HG03108 (cell line): ENCODE data around the gene TARBP1.
"Not testable (repeated sequence)": the region's sequence is repeated elsewhere in the genome, so short reads cannot be mapped to it uniquely, and the experiment has no call there.

Experiments
- ATAC-seq: cut with Tn5 transposase; IDR thresholded peaks from one replicate; pipeline ENCODE4 v1.9.1; 2021; ENCODE audit warnings: moderate library complexity; ENCODE audit not compliant: unreplicated experiment

The TARBP1 gene

DNA sequence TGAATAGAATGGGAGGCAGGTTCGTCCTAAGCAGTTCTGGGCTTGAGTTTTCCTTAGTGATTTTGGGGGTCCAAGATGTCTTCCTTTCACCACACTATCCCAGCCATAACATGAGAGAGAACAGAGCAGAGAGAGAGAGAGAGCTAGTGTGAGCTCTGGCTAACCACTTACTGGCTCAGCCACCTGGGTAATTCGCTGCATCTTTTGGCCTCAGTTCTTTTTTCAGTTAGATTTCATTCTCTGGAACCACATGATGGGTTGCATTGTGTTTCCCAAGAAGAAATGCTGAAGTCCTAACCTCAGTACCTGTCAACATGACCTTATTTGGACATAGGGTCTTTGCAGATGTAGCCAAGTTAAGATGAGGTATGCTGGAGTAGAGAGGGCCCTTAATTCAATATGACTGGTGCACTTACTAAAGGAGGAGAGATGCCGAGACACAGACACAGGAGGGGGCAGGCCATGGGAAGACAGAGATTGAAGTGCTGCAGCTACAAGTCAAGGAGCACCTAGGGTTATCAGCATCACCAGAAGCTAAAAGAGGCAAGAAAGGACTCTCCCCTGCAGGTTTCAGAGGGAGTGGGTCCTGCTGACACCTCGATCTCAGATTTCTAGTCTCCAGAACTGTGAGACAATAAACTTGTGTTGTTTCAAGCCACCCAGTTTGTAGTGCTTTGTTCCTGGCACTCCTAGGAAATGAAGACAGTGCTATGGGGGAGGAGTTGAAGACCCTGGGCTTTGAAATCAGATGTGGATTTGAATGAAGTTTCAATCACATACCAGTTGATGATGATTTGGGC is 26.2 kb upstream of the TARBP1 start:
- no peak for ATAC-seq

DNA sequence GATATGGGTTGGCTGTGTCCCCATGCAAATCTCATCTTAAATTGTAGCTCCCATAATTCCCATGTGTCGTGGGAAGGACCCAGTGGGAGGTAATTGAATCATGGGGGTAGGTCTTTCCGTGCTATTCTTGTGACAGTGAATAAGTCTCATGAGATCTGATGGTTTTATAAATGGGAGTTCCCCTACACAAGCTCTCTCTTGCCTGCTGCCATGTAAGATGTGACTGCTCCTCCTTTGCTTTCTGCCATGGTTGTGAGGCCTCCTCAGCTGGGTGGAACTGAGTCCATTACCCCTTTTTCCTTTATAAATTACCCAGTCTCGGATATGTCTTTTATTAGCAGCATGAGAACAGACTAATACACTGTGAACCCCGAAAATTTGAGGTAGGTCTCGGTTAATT is 25.3 kb upstream of the TARBP1 start:
- ATAC-seq, result not testable (repeated sequence)

DNA sequence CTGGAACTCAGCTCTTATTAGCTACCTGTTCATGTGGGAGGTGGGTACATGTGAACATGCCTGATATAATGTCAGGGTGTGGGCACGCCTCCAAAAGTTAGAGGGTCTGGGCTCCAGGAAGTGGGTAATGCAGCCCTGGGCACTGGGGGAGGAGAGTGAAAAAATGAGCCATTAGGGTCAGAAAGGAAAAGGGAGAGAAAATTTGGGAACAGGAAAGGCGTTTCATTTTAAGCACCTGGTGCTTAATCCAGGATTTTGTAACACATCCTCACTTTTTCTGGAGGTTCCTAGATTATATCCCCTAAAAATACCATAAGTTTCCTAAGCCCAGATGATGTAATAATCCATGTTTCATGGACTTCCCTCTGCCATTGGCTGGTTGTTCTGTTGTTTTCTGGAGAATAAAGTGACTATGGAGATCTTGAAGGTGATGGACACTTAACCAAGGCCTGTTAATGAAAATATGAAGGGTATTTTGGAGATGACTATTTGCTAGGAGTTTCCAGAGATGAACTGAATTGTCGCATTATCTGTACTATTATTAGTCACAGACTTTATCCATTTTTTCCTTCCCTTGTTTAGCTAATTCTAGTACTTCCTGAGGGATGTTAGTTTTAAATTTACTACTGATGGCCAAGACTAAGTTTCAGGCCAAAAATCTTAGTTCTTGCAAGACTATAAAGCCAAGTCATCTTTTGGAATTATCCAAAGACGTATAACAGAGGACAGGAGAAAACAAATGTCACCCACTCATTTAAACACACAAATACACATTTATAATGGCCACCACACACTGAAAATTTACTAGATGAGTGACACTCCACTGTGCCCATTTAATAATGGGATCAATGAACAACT is 24.4 kb upstream of the TARBP1 start:
- ATAC-seq, result no peak

DNA sequence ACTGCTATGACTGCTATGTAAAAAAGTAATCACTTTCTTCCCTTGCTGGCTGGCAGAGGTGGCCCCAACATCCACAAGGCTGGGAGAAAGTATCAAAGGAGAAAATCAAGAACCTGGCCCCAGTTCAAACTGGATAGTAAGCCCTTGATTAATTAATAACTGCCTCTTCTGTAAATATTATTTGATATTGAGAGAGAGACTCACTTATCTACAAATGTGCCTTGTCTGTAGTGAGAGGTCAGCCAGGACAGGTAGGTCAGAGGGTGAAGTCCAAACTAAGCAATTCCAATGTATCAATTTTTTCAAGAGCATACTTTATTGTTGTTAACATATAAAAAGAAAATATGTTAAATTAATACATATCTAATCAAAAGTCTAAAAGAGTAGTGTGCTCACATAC is 23.8 kb upstream of the TARBP1 start:
- no peak for ATAC-seq

DNA sequence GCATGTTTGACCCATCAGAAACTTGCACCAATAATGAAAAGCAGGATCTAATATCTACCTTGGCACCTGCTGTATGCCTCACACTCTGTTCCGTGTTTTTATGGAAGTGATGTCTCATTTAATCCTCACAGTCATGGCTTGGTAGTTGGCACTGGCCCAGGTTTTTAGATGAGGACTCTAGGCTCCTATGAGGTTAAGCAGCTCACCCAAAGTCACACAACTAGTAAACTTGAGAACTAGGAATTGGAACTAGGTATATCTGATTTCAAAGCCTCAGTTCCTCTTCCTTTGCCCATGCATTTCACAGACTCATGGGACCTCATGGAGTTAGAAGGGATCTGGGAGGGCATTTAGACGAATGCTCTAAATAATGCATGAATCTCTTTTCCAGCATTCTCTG is 21.3 kb upstream of the TARBP1 start:
- ATAC-seq, result no peak

DNA sequence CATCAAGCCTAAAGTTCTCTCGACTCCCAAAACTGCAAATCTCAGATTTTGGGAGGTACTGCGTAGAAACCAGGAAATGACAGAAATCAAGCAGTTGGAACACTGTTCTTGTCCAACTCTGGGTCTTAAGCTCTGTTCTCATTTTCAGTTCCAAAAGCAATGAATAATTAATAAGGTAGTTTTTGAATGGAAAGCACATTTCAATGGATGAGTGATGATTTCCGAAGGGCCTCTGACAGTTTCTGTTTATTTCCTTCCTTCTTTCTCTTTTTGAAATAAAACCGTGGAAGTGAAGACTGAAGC is 20.9 kb upstream of the TARBP1 start:
- ATAC-seq, result no peak

DNA sequence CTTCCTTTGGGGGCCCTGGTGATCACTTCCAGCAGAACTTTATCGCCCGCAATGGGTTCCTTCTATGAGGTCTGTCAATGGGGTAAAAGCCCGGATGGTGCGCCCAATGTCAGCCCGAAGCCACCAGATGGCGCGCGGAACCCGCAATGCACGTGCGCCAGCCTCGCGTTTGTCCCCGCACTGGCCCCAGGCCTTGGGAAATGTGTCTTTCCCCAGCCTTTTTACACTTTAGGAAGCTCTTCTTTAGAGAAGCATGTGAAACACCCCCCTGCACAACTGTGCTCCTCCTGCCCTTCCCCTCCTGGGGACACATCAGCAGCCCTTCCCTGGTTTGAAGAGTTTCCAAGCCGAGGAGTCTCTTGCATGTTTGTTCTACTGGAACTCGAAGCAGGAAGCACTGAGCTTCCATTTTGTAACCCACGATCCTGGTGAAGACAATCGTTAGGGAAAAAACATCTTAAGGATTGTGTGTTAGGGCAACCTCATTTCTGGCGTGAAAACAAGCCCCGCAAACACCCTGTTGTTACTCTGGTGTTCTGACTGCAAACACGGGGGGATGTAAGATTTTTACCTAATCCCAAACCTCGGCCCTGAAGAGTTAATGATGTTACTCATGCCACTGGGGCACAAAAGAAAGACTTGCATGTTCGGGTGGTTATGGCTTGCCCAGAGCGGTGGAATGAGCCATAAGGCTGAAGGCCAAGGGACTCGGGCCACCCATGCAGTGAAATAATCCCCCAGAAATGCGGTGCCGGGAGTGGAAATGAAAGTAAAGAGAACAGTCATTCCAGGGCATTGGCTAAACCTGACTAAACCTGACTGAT is 20.4 kb upstream of the TARBP1 start:
- peak; percentile 47 for ATAC-seq

DNA sequence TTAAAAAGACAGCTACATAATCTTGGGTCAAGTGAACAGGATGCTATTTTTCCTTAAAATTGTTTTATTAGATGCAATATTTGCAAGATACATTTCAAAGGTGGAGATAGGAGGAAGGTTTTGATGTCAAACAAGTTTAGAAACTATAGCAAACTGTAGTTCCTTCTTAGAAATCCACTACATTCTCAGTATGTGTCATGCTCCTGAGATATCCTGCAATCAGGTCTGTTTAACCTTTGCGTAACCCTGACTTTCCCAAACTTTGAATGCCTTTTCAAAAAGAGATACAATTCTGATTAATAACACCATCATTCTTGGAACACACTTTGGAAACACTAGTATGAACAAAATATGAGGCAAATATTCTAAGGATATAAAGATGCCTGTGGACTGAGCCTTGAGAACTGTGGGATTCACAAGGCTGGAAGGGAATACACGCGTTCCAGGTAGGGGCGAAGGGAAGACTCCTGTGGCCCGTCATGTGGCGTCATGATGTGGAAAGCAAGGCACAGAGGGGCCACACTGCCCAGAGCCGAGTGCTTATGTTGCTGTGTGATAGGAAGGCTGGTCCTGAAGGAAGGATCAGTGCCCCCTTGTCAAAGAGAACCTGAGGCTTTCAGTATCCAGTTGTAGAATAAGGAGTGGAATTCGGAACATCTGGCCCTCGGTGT is 19.6 kb upstream of the TARBP1 start:
- ATAC-seq, result no peak

DNA sequence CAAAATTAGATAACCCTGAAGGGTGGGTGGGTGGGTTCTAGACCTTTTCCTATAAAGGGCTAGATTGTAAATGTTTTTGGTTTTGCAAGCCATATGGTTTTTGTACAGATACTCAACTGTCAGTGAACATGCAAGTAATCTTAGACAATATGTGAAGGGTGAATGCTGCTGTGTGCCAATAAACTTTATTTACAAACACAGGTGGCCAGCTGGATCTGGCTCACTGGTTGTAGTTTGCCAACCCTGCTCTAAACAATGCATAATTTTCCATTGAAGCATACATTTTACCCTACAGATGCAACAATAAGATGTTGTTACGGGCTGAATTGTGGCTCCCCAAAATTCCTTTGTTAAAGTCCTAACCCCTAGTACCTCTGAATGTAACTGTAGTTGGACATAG is 18.6 kb upstream of the TARBP1 start:
- no peak for ATAC-seq

DNA sequence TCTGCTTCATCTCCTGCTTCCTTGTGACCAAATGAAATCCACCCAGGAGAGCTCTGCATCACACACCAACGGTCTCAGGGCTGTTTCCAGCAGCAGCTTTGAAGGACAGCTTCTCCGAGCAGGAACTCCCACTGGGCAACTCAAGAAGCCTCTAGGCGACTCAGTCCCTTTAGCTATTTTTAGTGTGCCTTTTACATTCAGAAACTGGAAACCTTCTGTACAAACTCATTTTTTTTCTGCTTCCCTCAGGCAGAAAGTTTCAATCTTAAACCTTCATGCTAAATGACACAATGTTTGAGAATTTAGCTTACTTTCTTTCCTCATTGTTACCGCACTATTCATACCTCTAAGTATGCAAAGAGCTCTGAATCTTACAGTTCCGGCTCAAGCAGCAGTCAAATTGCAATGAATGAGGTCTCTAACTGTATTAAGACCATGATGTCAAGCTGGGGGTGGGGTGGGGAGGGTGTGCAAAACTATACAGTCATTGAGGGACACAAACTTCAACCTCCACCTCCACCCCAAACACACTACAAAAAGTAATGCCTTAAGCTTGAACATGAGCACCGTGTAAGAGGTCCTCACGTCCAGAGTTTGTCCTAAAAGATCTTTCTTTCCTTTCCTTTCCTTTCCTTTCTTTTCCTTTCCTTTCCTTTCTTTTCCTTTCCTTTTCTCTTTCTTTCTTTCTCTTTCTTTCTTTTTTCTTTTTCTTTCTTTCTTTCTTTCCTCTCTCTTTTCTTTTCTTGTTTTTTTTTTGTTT is 16.4 kb upstream of the TARBP1 start:
- ATAC-seq, result peak; percentile 64

DNA sequence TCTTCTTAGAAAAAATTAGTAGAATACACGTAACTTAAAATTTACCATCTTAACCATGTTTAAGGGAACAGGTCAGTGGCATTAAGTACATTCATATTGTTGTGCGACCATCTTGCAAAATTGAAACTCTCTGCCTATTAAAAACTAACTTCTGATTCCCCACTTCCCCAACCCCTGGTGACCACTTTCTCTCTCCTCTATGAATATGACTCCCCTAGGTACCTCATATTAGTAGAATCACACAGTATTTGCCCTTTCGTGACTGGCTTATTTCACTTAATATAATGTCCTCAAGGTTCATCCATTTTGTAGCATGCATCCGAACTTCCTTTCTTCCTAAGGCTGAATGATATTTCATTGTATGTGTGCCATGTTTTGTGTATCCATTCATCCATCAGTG is 15.1 kb upstream of the TARBP1 start:
- ATAC-seq, result no peak

DNA sequence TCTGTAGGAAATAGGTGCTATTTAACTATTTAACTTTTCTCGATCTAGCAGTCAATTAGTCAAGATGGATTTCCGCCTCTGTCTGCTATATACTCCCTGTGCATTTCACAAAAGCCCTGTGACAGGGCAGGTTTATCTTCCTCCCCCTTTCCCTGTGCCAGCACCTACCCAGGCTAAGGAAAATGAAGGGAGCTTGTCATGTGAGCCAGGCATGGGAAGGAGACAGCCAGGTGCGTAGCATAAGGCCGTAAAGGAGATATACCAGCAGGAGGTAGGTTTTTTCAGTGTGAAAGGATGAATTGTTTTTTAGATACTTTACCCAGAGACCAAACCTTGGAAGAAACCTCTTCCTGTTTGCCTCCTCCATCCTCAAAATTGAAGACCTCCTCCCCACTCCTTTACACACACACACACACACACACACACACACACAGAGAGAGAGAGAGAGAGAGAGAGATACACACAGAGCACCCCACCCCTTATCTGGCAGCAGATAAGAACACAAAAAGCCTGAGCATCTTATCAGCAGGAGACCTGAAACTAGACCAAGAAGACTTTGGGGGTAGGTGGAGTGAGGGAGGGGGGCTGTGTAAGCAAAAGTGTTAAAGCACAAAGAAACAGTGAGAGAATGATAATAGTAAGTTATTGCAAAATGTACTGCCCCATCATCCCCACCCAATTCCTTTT is 12.0 kb upstream of the TARBP1 start:
- ATAC-seq, result no peak

DNA sequence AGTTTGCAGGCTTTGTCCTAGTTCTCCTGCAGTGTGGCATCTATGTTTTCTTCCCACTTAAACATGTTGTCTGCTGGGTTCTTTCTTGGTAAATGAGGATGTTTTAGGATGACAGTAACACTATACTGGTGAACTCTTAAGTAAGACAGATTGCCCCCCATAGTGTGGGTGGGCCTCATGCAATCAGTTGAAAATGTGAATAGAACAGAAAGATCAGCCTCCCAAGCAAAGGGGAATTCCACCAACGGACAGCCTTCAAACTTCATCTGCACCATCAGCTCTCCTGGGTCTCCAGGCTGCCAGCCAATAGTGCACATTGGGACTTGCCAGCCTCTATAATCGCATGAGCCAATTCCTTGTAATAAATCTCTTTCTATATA is 10.7 kb upstream of the TARBP1 start:
- no peak for ATAC-seq

DNA sequence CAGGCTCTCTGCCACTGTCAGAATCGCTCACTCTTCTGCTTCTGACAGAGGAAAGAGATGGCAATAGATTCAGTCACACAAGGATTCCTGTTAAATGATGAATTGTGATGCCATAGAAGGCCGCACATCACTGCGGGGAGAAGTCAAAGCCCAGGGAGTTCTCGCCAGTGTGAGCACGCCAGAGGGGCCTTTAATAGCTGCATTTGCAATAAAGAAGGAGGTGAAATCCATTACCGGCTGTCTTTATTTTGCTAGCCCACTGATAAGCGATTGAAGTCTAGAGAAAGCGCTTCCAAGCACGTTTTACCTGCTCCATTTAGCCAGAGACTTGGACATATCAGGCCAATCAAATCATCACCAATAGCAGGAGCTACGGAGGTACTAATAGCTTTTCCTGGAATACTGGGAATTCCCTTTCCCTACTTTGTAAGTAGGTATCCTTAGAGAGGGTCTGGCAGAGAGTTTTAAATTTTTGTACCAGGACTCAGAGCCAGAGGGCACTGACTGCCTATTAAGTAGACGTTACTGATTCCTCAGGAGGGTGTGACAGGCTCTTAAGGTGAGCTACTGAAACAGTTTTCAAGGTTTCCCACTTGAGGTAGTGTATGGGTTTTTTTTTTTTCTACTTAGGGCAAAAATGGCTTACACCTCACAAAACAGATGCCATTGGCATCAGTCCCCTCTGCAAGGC is 10.2 kb upstream of the TARBP1 start:
- ATAC-seq, result no peak

DNA sequence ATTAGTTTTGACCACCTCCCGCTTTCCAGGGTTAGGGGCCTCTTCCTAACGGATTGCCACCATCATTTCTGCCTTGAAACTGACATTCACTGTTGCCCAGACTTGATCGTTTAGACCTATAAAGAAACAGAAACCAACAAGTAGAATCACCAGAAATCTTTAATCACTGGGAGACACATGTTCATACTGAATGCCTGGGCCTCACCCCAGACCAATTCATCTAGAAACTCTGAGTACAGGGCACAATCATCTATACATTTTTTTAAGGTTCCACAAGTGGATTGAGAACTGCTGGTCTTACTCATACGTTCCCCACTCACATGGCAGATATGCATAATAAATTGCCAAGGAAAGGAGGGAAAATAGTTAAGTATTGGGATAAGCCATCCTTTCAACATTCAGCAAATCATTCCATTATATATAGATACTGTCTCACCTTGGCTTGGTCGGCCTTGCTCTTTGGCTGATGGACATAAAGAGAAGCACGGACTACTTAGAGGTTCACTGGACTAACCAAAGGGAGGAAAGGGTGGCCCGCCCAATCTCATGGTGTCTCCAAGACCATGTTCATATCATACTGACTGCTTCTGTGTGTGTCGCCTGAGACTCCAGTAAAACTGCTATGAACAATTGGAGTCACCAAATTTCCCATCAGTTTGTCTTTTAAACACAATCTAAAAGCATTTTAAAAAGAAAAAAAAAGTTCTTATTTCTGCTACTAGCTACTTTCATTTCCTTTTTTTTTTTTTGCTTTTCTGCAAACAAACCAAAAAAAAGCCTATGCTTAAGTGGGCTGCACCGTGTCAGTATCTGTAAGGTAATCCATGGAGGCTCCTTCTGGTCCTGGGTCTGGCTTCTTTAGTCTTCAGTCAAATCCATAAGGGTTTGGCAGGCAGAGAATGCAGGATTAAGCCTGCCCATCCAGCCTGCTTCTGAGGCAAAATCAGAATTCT is 9.4 kb upstream of the TARBP1 start:
- ATAC-seq, result no peak

DNA sequence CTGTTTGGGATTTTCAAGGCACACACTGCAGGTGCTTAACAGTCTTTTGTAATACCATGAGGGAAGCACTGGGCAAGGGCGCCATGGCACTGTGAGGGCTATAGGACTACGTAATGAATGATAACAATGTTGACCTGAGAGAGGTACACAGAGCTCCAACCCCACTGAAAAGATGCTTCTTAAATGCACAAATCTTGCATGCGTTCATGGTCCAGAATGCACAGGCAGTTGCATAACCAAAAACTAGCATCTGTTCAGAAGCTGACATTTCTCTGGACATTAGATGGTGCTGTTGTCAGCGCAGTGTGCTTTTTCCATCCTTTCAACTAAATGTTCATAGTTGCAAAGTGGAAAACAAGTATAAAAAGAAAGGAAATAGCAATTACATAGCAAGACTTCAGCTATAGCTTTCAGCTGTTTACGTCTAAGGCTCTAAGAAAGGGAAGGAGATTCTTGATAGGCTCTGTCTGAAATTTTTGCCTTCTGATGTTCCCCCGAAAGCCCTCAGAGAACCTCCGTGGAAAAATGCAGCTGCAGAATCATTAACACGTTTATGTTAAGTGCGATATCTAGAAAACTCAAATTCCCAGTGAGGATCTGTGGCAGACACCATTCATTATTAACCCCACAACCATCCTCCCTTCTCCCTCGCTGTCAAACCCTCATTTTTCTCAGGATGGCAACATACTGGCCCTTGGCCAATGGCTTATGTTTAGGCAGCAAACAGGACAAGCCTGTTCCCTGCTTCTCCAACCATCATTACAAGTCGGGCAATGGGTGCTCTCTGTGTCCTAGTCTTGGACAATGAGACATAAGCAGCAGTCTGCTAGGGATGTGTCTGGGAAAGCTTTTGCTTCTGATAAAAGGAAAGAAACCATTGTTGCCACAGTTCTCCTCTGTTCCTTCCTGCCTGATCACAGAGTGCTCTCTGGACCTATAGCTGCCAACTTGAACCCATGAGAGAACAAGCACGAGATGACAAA is 8.2 kb upstream of the TARBP1 start:
- no peak for ATAC-seq
